Occipital lobe (tissue), 2 donors: ENCODE measurements around the gene MGAM2. TPM values are rescaled to one million over a fixed set of nuclear protein-coding genes. Genes with fewer than 3 reads are reported as not detected.
"Not testable (repeated sequence)": the region's sequence is repeated elsewhere in the genome, so short reads cannot be mapped to it uniquely, and the experiment has no call there.

Experiments used
- DNase-seq: peaks from one replicate; lab custom pipeline; 2025; lab: John Stamatoyannopoulos, UW
- total RNA-seq: library from RNA; depleted of rRNA; stranded (reverse); fragments of >200 nt; gene quantifications from one replicate; pipeline ENCODE4 v1.2.3, GENCODE V29; 2014

Gene MGAM2
- not detected for total RNA-seq

DNA sequence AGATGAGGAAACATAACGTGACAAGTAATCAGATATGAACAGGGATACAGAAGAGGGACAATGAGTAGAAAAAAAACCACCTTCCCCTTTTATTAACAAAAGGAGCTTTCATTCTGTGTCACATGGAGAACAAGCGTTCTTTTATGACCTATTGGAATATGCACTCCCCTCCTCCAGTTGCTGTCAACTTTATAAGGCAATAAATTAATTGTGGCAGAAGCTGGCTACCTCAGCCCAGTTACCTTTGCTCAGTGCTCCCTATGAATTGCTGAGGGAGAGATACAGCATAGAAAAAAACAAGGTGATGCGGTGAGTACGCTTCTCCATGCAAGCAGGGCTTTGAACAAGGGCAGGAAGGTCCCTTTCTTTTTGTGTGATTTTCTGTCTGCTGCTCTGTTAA lies at the start of gene MGAM2:
MGAM2 (plus strand) TSS at position 220 of the 400 bp plus-strand sequence. CDS start 5,156 bp downstream, outside the sequence.
- no peak for DNase-seq

GRCh38 chr7:142063551-142064442 lies 47.7 kb upstream of the MGAM2 start:
- DNase-seq: no peak

DNA sequence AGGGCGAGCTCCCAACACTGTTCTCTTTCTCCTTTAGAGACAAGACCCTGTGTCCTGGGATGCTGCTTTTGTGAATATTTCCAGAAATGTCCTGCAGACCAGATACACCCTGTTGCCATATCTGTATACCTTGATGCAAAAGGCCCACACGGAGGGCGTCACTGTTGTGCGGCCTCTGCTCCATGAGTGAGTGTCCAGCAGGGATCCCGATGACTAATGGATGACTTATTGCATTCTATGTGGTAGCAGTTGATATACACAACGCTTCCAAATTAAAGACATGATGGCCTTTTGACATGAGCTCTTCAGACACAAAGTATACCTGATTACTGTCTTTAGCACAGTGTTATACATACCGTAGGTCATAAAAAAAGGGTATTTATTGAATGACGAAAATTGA lies 45.0 kb upstream of the MGAM2 start:
- DNase-seq: no peak

DNA sequence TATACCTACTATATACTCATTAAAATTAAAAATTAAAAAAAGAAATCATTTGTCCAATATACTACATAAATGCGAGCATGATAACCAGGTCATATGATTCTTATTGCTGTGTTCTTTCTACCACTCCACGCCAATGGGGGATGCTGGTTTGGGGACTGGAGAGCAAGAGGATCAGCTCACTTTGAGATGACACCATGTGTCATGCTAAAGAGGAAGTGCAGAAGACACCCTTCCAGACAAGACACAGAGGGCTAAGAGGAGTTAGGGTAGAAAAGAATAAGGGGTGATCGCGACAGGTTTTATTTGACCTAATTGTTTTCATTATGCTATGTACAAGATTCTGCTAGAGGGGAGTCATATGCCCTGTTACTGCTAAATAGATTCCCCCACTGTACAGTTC lies 33.8 kb upstream of the MGAM2 start:
- DNase-seq: no peak

DNA sequence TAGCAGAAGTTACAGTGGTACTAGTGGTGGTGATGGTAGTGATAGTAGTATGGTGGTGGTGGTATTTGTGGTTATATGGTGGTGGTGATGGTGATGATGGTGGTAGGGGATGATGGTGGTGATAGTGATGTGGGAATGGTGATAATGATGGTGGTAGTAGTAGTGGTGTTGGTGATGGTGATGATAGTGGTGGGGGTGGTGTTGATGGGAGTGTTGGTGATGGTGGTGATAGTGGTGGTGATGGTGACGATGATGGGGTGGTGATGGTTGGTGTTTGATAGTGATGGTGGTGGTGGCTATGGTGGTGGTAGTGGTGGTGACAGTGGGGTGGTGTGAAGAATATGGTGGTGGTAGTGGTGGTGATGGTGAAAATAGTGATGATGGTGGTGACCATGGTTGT lies 27.9 kb upstream of the MGAM2 start:
- no peak for DNase-seq

GRCh38 chr7:142085428-142085827 lies 26.1 kb upstream of the MGAM2 start:
- no peak for DNase-seq

- peak; percentile 47 for DNase-seq
Observed at GRCh38 chr7:142088022-142088714, 23.4 kb upstream of the MGAM2 start.

GRCh38 chr7:142089035-142089434 lies 22.5 kb upstream of the MGAM2 start:
- DNase-seq: no peak

DNA sequence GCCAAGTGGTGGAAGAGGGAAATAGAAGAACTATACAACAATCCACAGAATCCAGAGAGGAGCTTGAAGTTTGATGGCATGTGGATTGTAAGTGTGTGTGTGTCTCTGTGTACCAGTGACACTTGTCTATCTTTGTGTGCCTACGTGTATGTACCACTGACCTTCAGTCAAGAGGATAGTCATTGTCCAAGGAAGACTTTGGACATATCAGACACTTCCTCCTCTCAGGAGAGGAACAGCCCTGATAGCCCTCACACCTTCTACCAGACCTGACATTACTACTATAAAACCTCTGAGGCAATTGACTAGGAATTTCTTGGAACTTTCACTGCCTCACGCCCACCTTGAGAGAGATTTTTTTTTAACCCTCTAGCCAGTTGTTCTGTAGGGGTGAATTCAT lies 19.6 kb upstream of the MGAM2 start:
- DNase-seq: no peak

DNA sequence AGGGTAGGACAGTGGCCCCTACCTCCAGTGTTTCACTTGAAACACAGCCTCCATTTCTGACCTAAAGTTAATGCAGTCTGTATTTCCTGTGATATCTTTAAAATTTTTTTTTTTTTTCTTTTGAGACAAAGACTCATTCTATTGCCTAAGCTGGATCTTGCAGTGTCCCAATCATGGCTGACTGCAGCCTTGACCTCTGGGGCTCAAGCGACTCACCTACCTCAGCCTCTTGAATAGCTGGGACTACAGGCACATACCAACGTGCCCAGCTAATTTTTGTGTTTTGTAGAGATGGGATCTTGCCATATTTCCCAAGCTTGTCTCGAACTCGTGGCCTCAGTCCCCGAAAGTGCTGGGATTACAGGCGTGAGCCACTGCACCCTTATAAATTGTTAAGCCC lies 16.7 kb upstream of the MGAM2 start:
- no peak for DNase-seq

DNA sequence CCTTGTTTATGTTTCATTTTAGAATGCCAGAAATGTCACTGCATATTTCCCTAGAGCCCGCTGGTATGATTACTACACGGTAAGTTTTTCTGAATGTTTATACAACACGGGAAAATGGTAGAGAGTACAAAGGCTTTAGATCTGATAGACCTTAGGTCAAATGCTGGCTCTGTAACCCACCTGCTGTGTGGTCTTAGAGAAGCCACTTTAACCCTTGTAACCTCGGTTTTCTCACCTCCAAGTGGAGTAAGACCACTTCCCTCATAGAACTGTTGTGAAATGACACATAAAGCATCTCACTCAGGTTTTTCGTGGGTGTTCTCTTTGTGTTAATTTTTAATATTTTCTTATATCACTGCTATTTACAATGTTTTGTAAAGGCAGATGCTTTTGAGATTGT lies 13.9 kb upstream of the MGAM2 start:
- no peak for DNase-seq

GRCh38 chr7:142098004-142098403 lies 13.5 kb upstream of the MGAM2 start:
- no peak for DNase-seq

DNA sequence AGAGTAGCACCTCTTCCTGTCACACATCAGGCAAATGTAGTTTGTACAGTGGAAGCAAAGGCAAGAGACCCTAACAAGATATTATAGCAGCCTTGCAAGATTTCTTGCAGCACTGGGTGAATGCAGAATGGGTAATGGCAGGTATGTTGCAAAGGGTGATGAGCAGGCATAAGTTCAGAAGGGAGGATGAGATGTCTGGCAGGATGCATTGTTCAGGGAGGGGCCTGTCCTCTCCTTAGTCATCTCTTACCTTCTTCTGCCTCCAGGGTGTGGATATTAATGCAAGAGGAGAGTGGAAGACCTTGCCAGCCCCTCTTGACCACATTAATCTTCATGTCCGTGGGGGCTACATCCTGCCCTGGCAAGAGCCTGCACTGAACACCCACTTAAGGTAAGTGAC lies 12.2 kb upstream of the MGAM2 start:
- DNase-seq: not testable (repeated sequence)

- DNase-seq: no peak
Observed at GRCh38 chr7:142100634-142101033, 10.9 kb upstream of the MGAM2 start.

GRCh38 chr7:142101794-142102193 lies 9.7 kb upstream of the MGAM2 start:
- not testable (repeated sequence) for DNase-seq

- no peak for DNase-seq
Observed at GRCh38 chr7:142104550-142105527, 6.7 kb upstream of the MGAM2 start.

GRCh38 chr7:142108728-142109505 lies 2.6 kb upstream of the MGAM2 start:
- DNase-seq: no peak

GRCh38 chr7:142110098-142110497 lies 1.4 kb upstream of the MGAM2 start:
- DNase-seq: no peak

DNA sequence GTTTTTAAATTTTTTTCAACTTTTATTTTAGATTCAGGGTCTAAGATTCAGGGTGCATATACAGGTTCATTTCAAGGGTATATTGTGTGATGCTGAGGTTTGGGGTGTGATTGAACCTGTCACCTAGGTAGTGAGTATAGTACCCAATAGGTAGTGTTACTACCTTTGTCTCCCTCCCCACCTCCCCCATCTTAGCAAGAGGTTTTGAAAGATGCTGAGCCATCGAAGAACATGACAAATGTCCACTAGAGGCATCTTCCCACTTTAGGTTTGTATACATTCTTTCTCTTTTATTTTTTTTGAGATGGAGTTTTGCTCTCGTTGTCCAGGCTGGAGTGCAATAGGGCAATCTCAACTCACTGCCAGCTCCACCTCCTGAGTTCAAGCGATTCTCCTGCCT lies 880 bp upstream of the MGAM2 start:
- no peak for DNase-seq

- DNase-seq: no peak
Observed at GRCh38 chr7:142112086-142112485, 568 bp downstream of the MGAM2 start.

GRCh38 chr7:142114207-142114606 lies 2.7 kb downstream of the MGAM2 start:
- DNase-seq: no peak
